GM23248 (cell line): ENCODE results near the gene PLXDC2.

Source experiments
- EZH2 ChIP-seq: fragments of 200-600 bp; sonication (generic); IDR thresholded peaks from 2 replicates; pipeline ENCODE4 v1.6.1; 2018; ENCODE audit warnings: antibody characterized with exemption, mild to moderate bottlenecking; ENCODE audit not compliant: insufficient read depth, poor library complexity, severe bottlenecking
- EZH2phosphoT487 ChIP-seq: fragments of 200-600 bp; sonication (generic); IDR thresholded peaks from 2 replicates; pipeline ENCODE4 v1.6.1; 2018; ENCODE audit warnings: antibody characterized with exemption, moderate library complexity, mild to moderate bottlenecking, low read depth; ENCODE audit not compliant: insufficient read depth

GRCh38 chr10:20132816-20133215, 316.6 kb downstream of the PLXDC2 start:
- TF ChIP-seq EZH2: no peak
- no peak for TF ChIP-seq EZH2phosphoT487
